IPS-20b (cell line): ENCODE results near the gene PRR20D.
"Not testable (repeated sequence)": the region's sequence is repeated elsewhere in the genome, so short reads cannot be mapped to it uniquely, and the experiment has no call there.

ENCODE experiments used
- H3K27ac ChIP-seq: one replicate; pipeline ENCODE4 v1.5.1; 2013; ENCODE audit warnings: low read length
- H3K27me3 ChIP-seq: 2 replicates; pipeline ENCODE4 v1.6.1; 2013; ENCODE audit warnings: mild to moderate bottlenecking, low read length, inconsistent platforms; ENCODE audit not compliant: insufficient read depth
- H3K36me3 ChIP-seq: 2 replicates; pipeline ENCODE4 v1.6.1; 2013; ENCODE audit warnings: low read depth, mild to moderate bottlenecking, inconsistent platforms, low read length, moderate library complexity; ENCODE audit not compliant: insufficient read depth
- H3K4me1 ChIP-seq: 2 replicates; pipeline ENCODE4 v1.6.1; 2013; ENCODE audit warnings: mild to moderate bottlenecking, control low read depth, inconsistent platforms, low read length, moderate library complexity; ENCODE audit not compliant: insufficient read depth
- H3K4me3 ChIP-seq: 2 replicates; pipeline ENCODE4 v1.5.1; 2013; ENCODE audit warnings: mild to moderate bottlenecking, low read length, inconsistent platforms
- H3K9ac ChIP-seq: 2 replicates; pipeline ENCODE4 v1.6.1; 2013; ENCODE audit warnings: low read depth, mild to moderate bottlenecking, inconsistent platforms, low read length, moderate library complexity
- H3K9me3 ChIP-seq: 2 replicates; pipeline ENCODE4 v1.6.1; 2013; ENCODE audit warnings: mild to moderate bottlenecking, low read depth, low read length, inconsistent platforms; ENCODE audit not compliant: insufficient read depth

PRR20D gene

DNA sequence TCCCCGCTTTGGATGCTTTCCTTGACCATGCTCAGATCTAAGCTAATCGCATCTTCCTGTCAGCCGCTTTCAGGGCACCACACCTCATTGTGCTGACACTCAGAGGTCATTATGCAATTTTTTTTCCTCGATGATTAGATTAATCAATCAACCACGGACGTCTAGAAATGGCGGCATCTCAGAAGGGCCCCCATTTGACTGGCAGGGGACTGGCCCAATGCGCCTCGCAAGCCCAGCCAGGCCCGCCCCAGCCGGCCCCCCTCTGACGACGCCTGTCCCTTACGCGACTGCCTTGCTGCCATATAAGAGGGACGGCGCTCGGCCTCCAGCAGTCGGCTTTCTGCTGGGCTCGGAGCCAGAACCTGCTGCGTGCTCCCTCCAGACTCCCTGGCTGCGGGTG is at the start of gene PRR20D:
PRR20D (plus strand) TSS at position 301 of the 400 bp plus-strand sequence. CDS start 387 bp downstream, outside the sequence.
- H3K4me3 ChIP-seq, H3K9me3 ChIP-seq, H3K27me3 ChIP-seq, H3K27ac ChIP-seq, H3K4me1 ChIP-seq, H3K9ac ChIP-seq, H3K36me3 ChIP-seq: not testable (repeated sequence)

DNA sequence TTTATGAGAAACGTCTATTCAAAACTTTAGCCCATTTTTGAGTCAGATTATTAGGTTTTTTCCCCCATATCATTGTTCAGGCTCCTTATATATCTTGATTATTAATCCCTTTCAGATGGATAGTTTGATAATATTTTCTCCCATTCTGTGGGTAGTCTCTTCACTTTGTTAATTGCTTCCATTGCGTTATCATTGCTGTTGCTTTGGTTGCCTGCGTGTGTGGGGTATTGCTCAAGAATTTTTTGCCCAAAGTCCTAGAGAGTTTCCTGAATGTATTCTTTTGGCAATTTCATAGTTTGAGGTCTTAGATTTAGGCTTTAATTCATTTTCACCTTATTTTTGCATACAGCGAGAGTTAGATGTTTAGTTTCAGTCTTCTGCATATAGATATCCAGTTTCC is 45.5 kb upstream of the PRR20D start:
- Histone ChIP-seq H3K4me3 (no peak overlapping the region), H3K36me3 (no peaks in the 10 kb centered on the region), H3K9me3 (no peaks in the 10 kb centered on the region), H3K9ac (no peak overlapping the region), H3K4me1 (no peaks in the 10 kb centered on the region), H3K27ac (no peak overlapping the region), H3K27me3 (no peaks in the 10 kb centered on the region)

DNA sequence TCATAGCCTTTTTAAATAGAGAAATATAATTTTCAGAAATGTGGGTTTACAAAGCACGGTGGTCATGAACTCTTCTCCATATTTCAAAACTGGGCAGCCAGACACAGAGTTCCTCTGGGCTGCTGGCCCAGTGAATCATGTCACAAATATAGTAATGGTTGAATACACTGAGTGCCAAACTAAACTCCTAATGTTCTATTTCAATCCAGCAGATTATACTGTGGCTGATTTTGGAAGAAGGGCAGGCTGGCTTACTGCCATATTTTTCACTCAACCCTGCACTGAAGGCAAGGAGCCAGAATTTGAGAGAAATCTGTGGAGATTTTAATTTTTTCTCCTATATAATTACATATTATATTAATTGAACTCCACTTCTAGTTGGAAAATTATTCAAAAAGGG is 36.8 kb upstream of the PRR20D start:
- H3K27me3 ChIP-seq, result no peaks in the 10 kb centered on the region
- H3K4me3 ChIP-seq, result no peak overlapping the region
- H3K36me3 ChIP-seq, result no peaks in the 10 kb centered on the region

GRCh38 chr13:57128909-57129308 is 31.5 kb upstream of the PRR20D start:
- H3K36me3 ChIP-seq, result no peaks in the 10 kb centered on the region
- H3K4me1 ChIP-seq, result no peaks in the 10 kb centered on the region
- H3K9me3 ChIP-seq, result no peaks in the 10 kb centered on the region
- no peaks in the 10 kb centered on the region for H3K27me3 ChIP-seq
- H3K4me3 ChIP-seq, result no peak overlapping the region
- no peak overlapping the region for H3K9ac ChIP-seq
- H3K27ac ChIP-seq, result no peak overlapping the region

More for the DNA sequence above, 36.8 kb upstream of the PRR20D start:
- H3K27ac ChIP-seq, result no peak overlapping the region
- H3K9me3 ChIP-seq, result no peaks in the 10 kb centered on the region
- H3K9ac ChIP-seq, result no peak overlapping the region
- no peaks in the 10 kb centered on the region for H3K4me1 ChIP-seq

- H3K9me3 ChIP-seq, result no peaks in the 10 kb centered on the region
- no peak overlapping the region for H3K9ac ChIP-seq
- no peak overlapping the region for H3K27ac ChIP-seq
- H3K36me3 ChIP-seq, result no peaks in the 10 kb centered on the region
- no peaks in the 10 kb centered on the region for H3K27me3 ChIP-seq
- no peaks in the 10 kb centered on the region for H3K4me1 ChIP-seq
- H3K4me3 ChIP-seq, result no peak overlapping the region
Measured at GRCh38 chr13:57136093-57136492, 24.3 kb upstream of the PRR20D start.

DNA sequence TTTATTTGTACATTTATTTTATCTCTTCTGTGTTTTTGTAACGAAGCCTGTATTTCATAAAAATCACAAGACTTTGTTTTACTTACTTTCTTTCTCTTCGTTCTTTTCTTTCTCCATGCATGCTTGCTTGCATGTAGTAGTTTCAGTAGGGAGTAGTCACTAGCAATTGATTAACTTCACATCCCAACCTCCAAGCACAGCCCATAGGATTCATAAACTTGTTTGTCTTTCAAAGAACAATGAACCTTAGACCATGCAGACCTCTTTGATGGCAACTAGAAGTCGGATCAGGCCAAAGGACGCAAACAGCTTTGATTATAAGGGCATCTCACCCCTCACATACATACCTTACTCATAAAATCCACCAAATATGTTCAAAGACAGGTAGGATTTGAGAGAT is 22.8 kb upstream of the PRR20D start:
- H3K36me3 ChIP-seq, result no peaks in the 10 kb centered on the region
- no peak overlapping the region for H3K27ac ChIP-seq
- no peaks in the 10 kb centered on the region for H3K4me1 ChIP-seq
- H3K4me3 ChIP-seq, result no peak overlapping the region
- no peaks in the 10 kb centered on the region for H3K27me3 ChIP-seq
- no peaks in the 10 kb centered on the region for H3K9me3 ChIP-seq
- H3K9ac ChIP-seq, result no peak overlapping the region

- no peaks in the 10 kb centered on the region for H3K4me1 ChIP-seq
- no peak overlapping the region for H3K27ac ChIP-seq
- H3K4me3 ChIP-seq, result no peak overlapping the region
- H3K27me3 ChIP-seq, result no peaks in the 10 kb centered on the region
- no peak overlapping the region for H3K9ac ChIP-seq
- no peaks in the 10 kb centered on the region for H3K9me3 ChIP-seq
- no peaks in the 10 kb centered on the region for H3K36me3 ChIP-seq
Measured at GRCh38 chr13:57138988-57139387, 21.4 kb upstream of the PRR20D start.

- H3K9ac ChIP-seq, H3K27ac ChIP-seq, H3K27me3 ChIP-seq, H3K4me3 ChIP-seq, H3K36me3 ChIP-seq, H3K9me3 ChIP-seq, H3K4me1 ChIP-seq: not testable (repeated sequence)
Measured at GRCh38 chr13:57139781-57140180, 20.7 kb upstream of the PRR20D start.

DNA sequence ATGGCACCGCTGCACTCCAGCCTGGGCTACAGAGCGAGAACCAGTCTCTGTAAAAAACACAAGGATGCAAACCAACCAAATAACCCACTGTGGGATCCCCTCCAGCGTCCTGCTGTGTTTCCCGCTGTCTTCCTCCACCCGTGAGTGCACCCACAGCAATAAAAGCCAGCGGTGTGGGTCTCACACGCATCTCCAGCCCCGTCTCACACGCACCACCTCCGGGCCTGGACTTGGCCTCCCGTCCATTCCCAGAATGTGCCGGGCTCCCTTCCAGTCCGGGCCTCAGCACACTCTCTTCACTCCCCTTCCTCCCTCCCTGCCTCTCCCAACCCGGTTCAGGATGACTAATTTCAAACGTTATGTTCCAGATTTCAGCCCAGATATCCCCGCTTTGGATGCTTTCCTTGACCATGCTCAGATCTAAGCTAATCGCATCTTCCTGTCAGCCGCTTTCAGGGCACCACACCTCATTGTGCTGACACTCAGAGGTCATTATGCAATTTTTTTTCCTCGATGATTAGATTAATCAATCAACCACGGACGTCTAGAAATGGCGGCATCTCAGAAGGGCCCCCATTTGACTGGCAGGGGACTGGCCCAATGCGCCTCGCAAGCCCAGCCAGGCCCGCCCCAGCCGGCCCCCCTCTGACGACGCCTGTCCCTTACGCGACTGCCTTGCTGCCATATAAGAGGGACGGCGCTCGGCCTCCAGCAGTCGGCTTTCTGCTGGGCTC is 20.0 kb upstream of the PRR20D start, which contains the start of gene PRR20A:
PRR20A (plus strand) TSS at position 684 of the 734 bp plus-strand sequence. CDS start 387 bp downstream, outside the sequence.
- H3K9ac ChIP-seq, H3K36me3 ChIP-seq, H3K9me3 ChIP-seq, H3K4me1 ChIP-seq, H3K4me3 ChIP-seq, H3K27me3 ChIP-seq, H3K27ac ChIP-seq: not testable (repeated sequence)

GRCh38 chr13:57147188-57147587 is 13.2 kb upstream of the PRR20D start, which contains the start of gene PRR20B:
Gene PRR20B (plus strand): TSS chr13:57147488. CDS start chr13:57147875, 387 bp downstream.
- H3K9ac ChIP-seq, H3K4me3 ChIP-seq, H3K36me3 ChIP-seq, H3K9me3 ChIP-seq, H3K27ac ChIP-seq, H3K27me3 ChIP-seq, H3K4me1 ChIP-seq: not testable (repeated sequence)

GRCh38 chr13:57148106-57148505 is 12.3 kb upstream of the PRR20D start:
- not testable (repeated sequence) for H3K9me3 ChIP-seq, H3K4me3 ChIP-seq, H3K36me3 ChIP-seq, H3K27ac ChIP-seq, H3K9ac ChIP-seq, H3K27me3 ChIP-seq, H3K4me1 ChIP-seq

- not testable (repeated sequence) for H3K9ac ChIP-seq, H3K27me3 ChIP-seq, H3K27ac ChIP-seq, H3K4me1 ChIP-seq, H3K4me3 ChIP-seq, H3K9me3 ChIP-seq, H3K36me3 ChIP-seq
Measured at GRCh38 chr13:57153761-57154160, 6.7 kb upstream of the PRR20D start, which contains the start of gene PRR20C. Gene PRR20C (plus strand): TSS chr13:57154061. CDS start chr13:57154448, 387 bp downstream.
